WTC11 (cell line): ENCODE measurements around the gene TSC1. TPM values are rescaled to one million over a fixed set of nuclear protein-coding genes. Genes with fewer than 3 reads are reported as not detected.

Source experiments
- ATAC-seq: fragments of 200-7000 bp; cut with Tn5 transposase; 2 replicates; pipeline ENCODE4 v1.10.0; 2021; ENCODE audit warnings: mild to moderate bottlenecking, moderate library complexity
- CTCF ChIA-PET: fragments of 300-600 bp; sonication (Branson Sonifier 250); formaldehyde crosslinking; loops from one replicate; lab custom pipeline; 2021; ENCODE audit warnings: antibody characterized with exemption; lab: Charles Lee
- POLR2A ChIA-PET: fragments of 350-600 bp; sonication (Branson Sonifier 250); formaldehyde crosslinking; loops from one replicate; lab custom pipeline; 2021; ENCODE audit warnings: antibody characterized with exemption; lab: Charles Lee
- DNase-seq: peaks from one replicate; pipeline ENCODE4 v3.0.0; 2021; ENCODE audit warnings: low spot score
- H3K27ac Mint-ChIP-seq: 2 replicates; pipeline ENCODE4 v1.8.0; 2021; ENCODE audit warnings: mixed read lengths
- H3K27me3 Mint-ChIP-seq: 2 replicates; pipeline ENCODE4 v1.8.0; 2021; ENCODE audit warnings: low read depth, mild to moderate bottlenecking, moderate library complexity, mixed read lengths
- H3K36me3 Mint-ChIP-seq: 2 replicates; pipeline ENCODE4 v1.8.0; 2021; ENCODE audit warnings: mixed read lengths
- H3K4me1 Mint-ChIP-seq: 2 replicates; pipeline ENCODE4 v1.8.0; 2022; ENCODE audit warnings: mixed read lengths
- H3K4me3 Mint-ChIP-seq: 2 replicates; pipeline ENCODE4 v1.8.0; 2021; ENCODE audit warnings: mild to moderate bottlenecking, moderate library complexity, mixed read lengths
- H3K9me3 Mint-ChIP-seq: 2 replicates; pipeline ENCODE4 v1.8.0; 2021; ENCODE audit warnings: mixed read lengths
- CTCF ChIP-seq: fragments of 200-600 bp; IDR thresholded peaks from 2 replicates; pipeline ENCODE4 v1.8.0; 2022; ENCODE audit warnings: antibody characterized with exemption
- E2F5 ChIP-seq: sonication (generic); formaldehyde crosslinking; IDR thresholded peaks from 2 replicates; pipeline ENCODE4 v1.8.1; 2022; ENCODE audit warnings: mild to moderate bottlenecking, moderate library complexity, missing genetic modification reagents
- ESRRA ChIP-seq: sonication (generic); formaldehyde crosslinking; IDR thresholded peaks from 2 replicates; pipeline ENCODE4 v1.8.1; 2022; ENCODE audit warnings: mild to moderate bottlenecking, missing genetic modification reagents, borderline replicate concordance
- ETV6 ChIP-seq: sonication (generic); formaldehyde crosslinking; IDR thresholded peaks from 2 replicates; pipeline ENCODE4 v1.8.1; 2022; ENCODE audit warnings: mild to moderate bottlenecking, missing genetic modification reagents
- FOXK1 ChIP-seq: sonication (generic); formaldehyde crosslinking; IDR thresholded peaks from 2 replicates; pipeline ENCODE4 v1.8.0; 2022; ENCODE audit warnings: mild to moderate bottlenecking, moderate library complexity, missing genetic modification reagents
- MXD4 ChIP-seq: fragments of 250-450 bp; sonication (Bioruptor Pico); IDR thresholded peaks from 2 replicates; pipeline ENCODE4 v1.8.0; 2021; ENCODE audit warnings: mild to moderate bottlenecking, moderate library complexity, borderline replicate concordance
- OVOL2 ChIP-seq: fragments of 250-450 bp; sonication (Bioruptor Pico); IDR thresholded peaks from 2 replicates; pipeline ENCODE4 v1.9.0; 2021; ENCODE audit warnings: mild to moderate bottlenecking, borderline replicate concordance
- RORB ChIP-seq: fragments of 250-450 bp; sonication (Bioruptor Pico); IDR thresholded peaks from 2 replicates; pipeline ENCODE4 v1.9.0; 2021; ENCODE audit warnings: mild to moderate bottlenecking
- SMAD3 ChIP-seq: sonication (generic); formaldehyde crosslinking; IDR thresholded peaks from 2 replicates; pipeline ENCODE4 v1.8.0; 2022; ENCODE audit warnings: missing genetic modification reagents, mild to moderate bottlenecking, borderline replicate concordance
- SMAD4 ChIP-seq: sonication (generic); formaldehyde crosslinking; IDR thresholded peaks from 2 replicates; pipeline ENCODE4 v1.8.0; 2022; ENCODE audit warnings: mild to moderate bottlenecking, missing genetic modification reagents
- SOX15 ChIP-seq: fragments of 250-450 bp; sonication (Bioruptor Pico); IDR thresholded peaks from 2 replicates; pipeline ENCODE4 v1.9.0; 2021; ENCODE audit warnings: mild to moderate bottlenecking
- TEAD1 ChIP-seq: sonication (generic); formaldehyde crosslinking; IDR thresholded peaks from 2 replicates; pipeline ENCODE4 v1.8.0; 2022; ENCODE audit warnings: mild to moderate bottlenecking, missing genetic modification reagents
- USF1 ChIP-seq: sonication (generic); formaldehyde crosslinking; IDR thresholded peaks from 2 replicates; pipeline ENCODE4 v1.8.0; 2022; ENCODE audit warnings: mild to moderate bottlenecking, missing genetic modification reagents
- ZMAT4 ChIP-seq: fragments of 250-450 bp; sonication (Bioruptor Pico); IDR thresholded peaks from 2 replicates; pipeline ENCODE4 v1.9.0; 2021; ENCODE audit warnings: mild to moderate bottlenecking
- ZNF423 ChIP-seq: fragments of 250-450 bp; sonication (Bioruptor Pico); IDR thresholded peaks from 2 replicates; pipeline ENCODE4 v2.1.2; 2022; ENCODE audit warnings: mild to moderate bottlenecking, moderate library complexity
- total RNA-seq: library from RNA; stranded (reverse); gene quantifications from 3 replicates; pipeline ENCODE4 v1.2.3, GENCODE V29; 2021

Gene TSC1
- total RNA-seq, 1 experiment from 2014 or later: 52.9 TPM

- H3K27me3 Mint-ChIP-seq: no peaks in the 10 kb centered on the region; the same call in 1 of the 2 replicates
- no peaks in the 10 kb centered on the region for H3K9me3 Mint-ChIP-seq
- H3K4me1 Mint-ChIP-seq: peaks cover 15% of the 10 kb centered on the region
- peak overlapping the region; percentile 15; the same call in 1 of the 2 replicates for H3K27ac Mint-ChIP-seq
- no peak overlapping the region for H3K4me3 Mint-ChIP-seq
- ChIA-PET CTCF (interaction anchor here (0.5 to 1.6 kb wide), 41 partner anchors 8 to 493 kb away, joined by 3 to 16 read pairs (median 5); partner anchors contain the start of genes SPACA9 and TSC1), POLR2A (interaction anchor here (0.6 to 1.0 kb wide), 2 partner anchors 30 to 1072 kb away, joined by 3 to 8 read pairs; no protein-coding TSS in a partner anchor)
- DNase-seq (no peak), ATAC-seq (no peak)
- TF ChIP-seq MXD4 (CRISPR knock-in tag) (no peak), FOXK1 (CRISPR knock-in tag) (no peak), ZNF423 (CRISPR knock-in tag) (no peak), CTCF (no peak)
- no peaks in the 10 kb centered on the region for H3K36me3 Mint-ChIP-seq
Measured at GRCh38 chr9:132849185-132849706, 95.2 kb downstream of the TSC1 start.

GRCh38 chr9:132846918-132847515 is 97.4 kb downstream of the TSC1 start:
- POLR2A ChIA-PET: interaction anchor here (0.6 kb wide), 1 partner anchor 162 kb away, joined by 5 read pairs; no protein-coding TSS in a partner anchor
- Mint-ChIP-seq H3K9me3 (no peaks in the 10 kb centered on the region), H3K4me1 (peaks cover 18% of the 10 kb centered on the region)
- DNase-seq (no peak), ATAC-seq (no peak)
- CTCF ChIA-PET: interaction anchor here (0.6 to 1.6 kb wide), 4 partner anchors 9 to 132 kb away, joined by 4 to 5 read pairs (median 4); no protein-coding TSS in a partner anchor
- no peak for TF ChIP-seq TEAD1 (CRISPR knock-in tag)
- no peak for TF ChIP-seq SMAD4 (CRISPR knock-in tag)
- no peak for TF ChIP-seq ZMAT4 (CRISPR knock-in tag)
- TF ChIP-seq SMAD3: no peak
- no peak for TF ChIP-seq USF1
- TF ChIP-seq E2F5: no peak
- TF ChIP-seq, all 79 proteins: peak for 0
- Mint-ChIP-seq H3K4me3 (no peak overlapping the region), H3K36me3 (no peaks in the 10 kb centered on the region), H3K27me3 (no peaks in the 10 kb centered on the region; the same call in 1 of the 2 replicates), H3K27ac (no peak overlapping the region)

- ATAC-seq: no peak
- ChIA-PET POLR2A (interaction anchor here (0.6 kb wide), 1 partner anchor 161 kb away, joined by 5 read pairs; no protein-coding TSS in a partner anchor), CTCF (interaction anchor here (0.6 to 1.6 kb wide), 3 partner anchors 9 to 133 kb away, joined by 4 to 5 read pairs (median 5); no protein-coding TSS in a partner anchor)
- DNase-seq: no peak
- no peak overlapping the region for H3K27ac Mint-ChIP-seq
- no peaks in the 10 kb centered on the region; the same call in 1 of the 2 replicates for H3K27me3 Mint-ChIP-seq
- no peaks in the 10 kb centered on the region for H3K9me3 Mint-ChIP-seq
- peaks cover 18% of the 10 kb centered on the region for H3K4me1 Mint-ChIP-seq
- TF ChIP-seq ETV6 (CRISPR knock-in tag) (no peak), E2F5 (no peak), SOX15 (CRISPR knock-in tag) (no peak), RORB (CRISPR knock-in tag) (no peak), ESRRA (no peak), OVOL2 (CRISPR knock-in tag) (no peak)
- no peaks in the 10 kb centered on the region for H3K36me3 Mint-ChIP-seq
- no peak overlapping the region for H3K4me3 Mint-ChIP-seq
Measured at GRCh38 chr9:132846109-132846917, 98.1 kb downstream of the TSC1 start.
